Epithelial cell of proximal tubule (primary cell): Measurements from ENCODE around the gene LDLRAD3. TPM values are rescaled to one million over a fixed set of nuclear protein-coding genes. Genes with fewer than 3 reads are reported as not detected.

Source experiments
- DNase-seq: peaks from one replicate; pipeline ENCODE4 v3.0.0-alpha.2; 2011; ENCODE audit warnings: low read depth
- H3K4me3 ChIP-seq: 2 replicates; pipeline ENCODE4 v1.5.1; 2011; ENCODE audit warnings: low read depth, mild to moderate bottlenecking, low read length
- CTCF ChIP-seq: conservative IDR thresholded peaks from 2 replicates; pipeline ENCODE4 v1.5.1; 2012; ENCODE audit warnings: low read depth, mild to moderate bottlenecking, low read length
- total RNA-seq: library from RNA; depleted of rRNA; stranded (reverse); fragments of >200 nt; gene quantifications from 2 replicates; pipeline ENCODE4 v1.2.3, GENCODE V29; 2015

Gene LDLRAD3
- total RNA-seq, 1 donor from 2014 or later = 8.2 TPM

DNA sequence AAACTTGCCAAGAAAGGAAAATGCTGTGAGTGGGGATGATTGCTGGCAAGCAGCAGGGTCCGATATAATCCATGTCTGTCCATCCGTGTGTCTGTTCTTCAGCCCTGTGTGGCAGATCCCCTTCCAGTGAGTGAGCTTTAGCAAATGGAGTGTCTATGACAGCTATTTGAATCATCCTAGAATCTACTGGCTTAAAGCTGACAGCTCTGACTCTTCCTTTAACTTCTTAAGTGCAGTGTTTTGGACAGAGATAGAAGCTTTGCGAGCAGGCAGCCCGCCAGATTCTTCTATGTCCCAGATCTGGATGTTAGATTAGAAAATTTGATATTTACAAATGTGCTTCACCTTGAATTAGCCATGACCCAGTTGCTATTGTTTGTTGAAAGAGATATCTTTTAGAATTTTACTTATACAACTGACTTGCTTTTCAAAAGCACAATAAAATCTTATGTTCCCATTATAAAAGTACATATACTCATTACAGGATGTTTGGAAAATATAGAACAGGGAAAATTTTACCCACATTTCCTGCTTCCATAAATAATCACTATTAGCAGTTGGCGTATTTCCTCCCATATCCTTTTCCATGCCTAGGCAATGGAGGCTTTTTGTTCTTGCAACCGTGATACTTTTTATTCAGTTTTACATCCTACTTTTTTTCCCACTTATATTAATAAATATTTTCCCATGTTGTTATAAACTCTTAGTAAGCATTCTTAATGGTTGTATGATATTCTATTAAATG is 220.8 kb downstream of the LDLRAD3 start:
- no peak for DNase-seq

DNA sequence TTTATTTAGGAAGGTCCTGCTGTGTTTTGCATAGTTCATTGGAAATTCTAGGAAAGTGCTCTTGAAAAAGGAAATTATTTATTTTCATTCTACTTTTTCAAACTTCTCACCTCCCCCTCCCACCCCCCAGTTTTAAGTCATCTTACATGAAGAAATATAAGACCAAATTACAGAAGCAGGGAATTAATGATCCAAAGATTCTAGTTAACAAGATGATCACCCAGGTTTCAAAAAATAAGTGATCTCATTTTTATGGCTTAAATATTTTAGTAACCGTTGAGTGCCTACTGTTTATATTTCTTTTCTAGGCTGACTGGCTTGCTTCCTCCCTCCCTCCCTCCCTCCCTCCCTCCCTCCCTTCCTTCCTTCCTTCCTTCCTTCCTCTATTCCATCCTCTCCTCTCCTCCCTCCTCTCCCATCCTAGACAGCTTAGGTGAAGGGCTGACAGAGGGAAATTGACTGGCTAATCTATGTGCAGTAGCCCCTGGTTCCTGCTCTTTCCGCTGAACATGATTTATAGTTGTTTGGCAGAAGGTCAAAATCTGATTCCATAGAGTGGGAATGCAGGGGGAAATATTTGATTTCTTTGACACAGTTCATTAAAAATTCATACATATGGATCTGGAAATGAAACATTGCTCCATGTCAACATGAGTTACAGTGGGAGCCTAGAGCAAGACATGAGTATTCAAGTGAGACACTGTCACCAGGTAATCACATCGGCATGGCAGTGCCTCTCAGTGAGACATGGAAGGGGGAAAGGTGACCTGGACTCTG is 221.9 kb downstream of the LDLRAD3 start:
- H3K4me3 ChIP-seq = no peak overlapping the region
- no peak for DNase-seq
- TF ChIP-seq CTCF = no peak

More for the DNA sequence above, 220.8 kb downstream of the LDLRAD3 start:
- no peak overlapping the region for H3K4me3 ChIP-seq
- no peak for TF ChIP-seq CTCF

DNA sequence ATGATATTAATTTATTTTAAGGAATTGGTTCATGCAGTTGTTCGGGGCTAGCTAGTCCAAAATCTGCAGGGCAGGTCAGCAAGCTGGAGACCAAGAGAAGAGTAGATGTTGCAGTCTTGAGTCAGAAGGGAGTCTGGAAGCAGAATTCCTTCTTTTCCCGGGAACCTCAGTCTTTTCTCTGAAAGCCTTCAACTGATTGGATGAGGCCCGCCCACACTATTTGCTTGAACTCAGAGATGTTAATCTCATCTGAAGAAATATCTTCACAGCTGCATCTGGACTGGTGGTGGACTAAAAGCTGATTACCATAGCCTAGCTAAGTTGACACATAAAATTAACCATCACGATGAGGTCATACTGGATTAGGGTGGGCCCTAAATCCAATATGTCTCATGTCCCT is 223.2 kb downstream of the LDLRAD3 start:
- TF ChIP-seq CTCF = no peak

DNA sequence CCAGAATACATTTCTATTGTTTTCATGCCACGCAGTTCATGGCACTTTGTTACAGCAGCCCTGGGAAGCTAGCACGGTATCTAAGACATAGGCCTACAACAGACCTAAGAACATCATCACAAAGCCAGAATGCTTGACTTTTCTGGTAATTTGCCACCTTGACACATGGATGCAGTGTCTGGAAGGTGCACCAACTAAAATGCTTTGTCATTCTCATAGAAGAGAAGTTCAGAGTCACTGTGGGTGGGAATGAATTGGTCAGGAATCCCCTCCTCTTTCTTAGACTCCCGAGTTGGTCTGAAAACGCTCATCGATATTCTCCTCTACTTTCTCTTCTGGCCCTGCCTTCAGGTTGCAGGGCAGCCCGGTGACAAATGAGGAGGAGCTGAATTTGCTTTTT is 223.9 kb downstream of the LDLRAD3 start:
- DNase-seq = no peak
- no peak overlapping the region for H3K4me3 ChIP-seq
- TF ChIP-seq CTCF = no peak

More for the DNA sequence above, 223.2 kb downstream of the LDLRAD3 start:
- no peak for DNase-seq
- no peak overlapping the region for H3K4me3 ChIP-seq

GRCh38 chr11:36177836-36178235 is 234.0 kb downstream of the LDLRAD3 start:
- DNase-seq = no peak
- H3K4me3 ChIP-seq = no peak overlapping the region
- TF ChIP-seq CTCF = no peak

DNA sequence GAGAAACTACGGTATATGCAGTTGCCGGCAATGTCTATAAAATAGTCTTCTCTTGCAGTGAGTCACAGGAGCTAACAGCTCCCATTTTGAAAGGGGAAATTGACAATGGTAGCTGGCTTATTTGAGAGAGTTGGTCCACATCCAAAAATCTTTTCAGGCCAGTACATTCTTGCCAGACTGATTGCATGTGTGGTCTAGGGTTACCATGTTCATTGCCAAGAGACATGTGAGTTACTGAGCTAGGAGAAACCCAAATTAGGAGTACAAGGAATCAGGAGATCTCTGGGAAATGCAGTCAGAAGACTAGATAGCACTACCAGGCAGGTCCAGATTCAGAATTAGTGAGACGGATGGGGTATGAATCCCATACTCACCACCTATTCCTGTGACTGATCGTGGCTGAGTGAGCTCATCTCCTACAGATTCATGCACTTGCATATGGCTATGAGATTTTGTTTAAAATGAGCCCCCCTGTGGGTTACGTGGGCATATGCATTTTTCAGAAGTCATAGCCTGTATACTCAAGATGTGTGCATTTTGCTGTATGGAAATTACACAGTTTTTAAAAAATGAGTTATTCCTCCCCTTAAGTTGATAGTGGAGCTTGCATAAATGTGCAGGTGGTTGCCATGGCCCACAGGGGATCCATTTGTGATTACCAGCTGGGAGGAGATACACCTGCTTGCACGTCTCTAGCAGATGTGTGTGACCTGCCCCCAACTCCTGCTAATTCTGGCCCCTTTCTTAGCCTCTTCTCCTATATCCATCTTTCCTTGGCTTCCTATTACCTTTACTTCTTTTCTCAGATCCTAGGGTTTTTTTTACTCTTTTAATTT is 242.7 kb downstream of the LDLRAD3 start:
- no peak for DNase-seq
- TF ChIP-seq CTCF = no peak
- H3K4me3 ChIP-seq = no peak overlapping the region
